Measurements from ENCODE around the gene ZNF385B.
"Not testable (repeated sequence)": the region's sequence is repeated elsewhere in the genome, so short reads cannot be mapped to it uniquely, and the experiment has no call there.

The ZNF385B gene

GRCh38 chr2:179671043-179671981, 190.1 kb downstream of the ZNF385B start:
- no peak for FAIRE-seq

- FAIRE-seq = no peak
Measured at GRCh38 chr2:179669196-179669595, 192.2 kb downstream of the ZNF385B start.

- no peak for FAIRE-seq
Measured at GRCh38 chr2:179664972-179665812, 196.2 kb downstream of the ZNF385B start.

- no peak for FAIRE-seq
Measured at GRCh38 chr2:179661986-179662385, 199.4 kb downstream of the ZNF385B start.

- FAIRE-seq = no peak
Measured at GRCh38 chr2:179657068-179657595, 204.3 kb downstream of the ZNF385B start.

GRCh38 chr2:179655627-179656026, 205.8 kb downstream of the ZNF385B start:
- no peak for FAIRE-seq

- FAIRE-seq = no peak
Measured at GRCh38 chr2:179654806-179655205, 206.6 kb downstream of the ZNF385B start.

- FAIRE-seq = no peak
Measured at GRCh38 chr2:179652296-179652695, 209.1 kb downstream of the ZNF385B start.

GRCh38 chr2:179650420-179650819, 211.0 kb downstream of the ZNF385B start:
- FAIRE-seq = no peak

GRCh38 chr2:179646862-179647587, 214.4 kb downstream of the ZNF385B start:
- no peak for FAIRE-seq

GRCh38 chr2:179646173-179646769, 215.1 kb downstream of the ZNF385B start:
- FAIRE-seq = no peak

- no peak for FAIRE-seq
Measured at GRCh38 chr2:179645047-179645446, 216.4 kb downstream of the ZNF385B start.

- FAIRE-seq = no peak
Measured at GRCh38 chr2:179642462-179642861, 218.9 kb downstream of the ZNF385B start.

GRCh38 chr2:179636995-179637394, 224.4 kb downstream of the ZNF385B start:
- FAIRE-seq = no peak

- no peak for FAIRE-seq
Measured at GRCh38 chr2:179636100-179636980, 225.1 kb downstream of the ZNF385B start.

- FAIRE-seq = not testable (repeated sequence)
Measured at GRCh38 chr2:179631769-179632385, 229.5 kb downstream of the ZNF385B start.

GRCh38 chr2:179629776-179630175, 231.6 kb downstream of the ZNF385B start:
- FAIRE-seq = not testable (repeated sequence)

- no peak for FAIRE-seq
Measured at GRCh38 chr2:179626261-179626660, 235.2 kb downstream of the ZNF385B start.

- FAIRE-seq = no peak
Measured at GRCh38 chr2:179622635-179623300, 238.6 kb downstream of the ZNF385B start.

- FAIRE-seq = no peak
Measured at GRCh38 chr2:179622112-179622511, 239.3 kb downstream of the ZNF385B start.
